K562 (cell line): ENCODE results near the gene KRTAP9-3.
"Not testable (repeated sequence)": the region's sequence is repeated elsewhere in the genome, so short reads cannot be mapped to it uniquely, and the experiment has no call there.

ENCODE experiments used
- CC2D1A ChIP-seq: fragments of 450-650 bp; IDR thresholded peaks from 2 replicates; pipeline ENCODE4 v1.6.1; 2017; ENCODE audit warnings: mild to moderate bottlenecking
- GTF2F1 ChIP-seq: IDR thresholded peaks from 2 replicates; pipeline ENCODE4 v1.6.1; 2011; ENCODE audit warnings: low read depth, low read length, improper control_type of control experiment
- NR2F6 ChIP-seq: fragments of 450-650 bp; formaldehyde crosslinking; IDR thresholded peaks from 2 replicates; pipeline ENCODE4 v1.4.0; 2020; ENCODE audit warnings: mild to moderate bottlenecking
- ZNF124 ChIP-seq: sonication (generic); formaldehyde crosslinking; IDR thresholded peaks from 2 replicates; pipeline ENCODE4 v1.8.1; 2022; ENCODE audit warnings: missing genetic modification reagents
- TF ChIP-seq, protein P1 (sequence below), 3 experiments: IDR thresholded peaks in 2 of 3; conservative IDR thresholded peaks in 1 of 3; 2 replicates each; pipeline ENCODE4 v1.5.1; 2011 to 2012; ENCODE audit warnings: low read length in 3 of 3, mild to moderate bottlenecking in 3 of 3, control low read depth in 2 of 3, improper control_type of control experiment in 1 of 3, inconsistent platforms in 1 of 3, low read depth in 1 of 3, mixed read lengths in 1 of 3, moderate library complexity in 1 of 3; ENCODE audit not compliant: insufficient read depth in 2 of 3

DNA sequence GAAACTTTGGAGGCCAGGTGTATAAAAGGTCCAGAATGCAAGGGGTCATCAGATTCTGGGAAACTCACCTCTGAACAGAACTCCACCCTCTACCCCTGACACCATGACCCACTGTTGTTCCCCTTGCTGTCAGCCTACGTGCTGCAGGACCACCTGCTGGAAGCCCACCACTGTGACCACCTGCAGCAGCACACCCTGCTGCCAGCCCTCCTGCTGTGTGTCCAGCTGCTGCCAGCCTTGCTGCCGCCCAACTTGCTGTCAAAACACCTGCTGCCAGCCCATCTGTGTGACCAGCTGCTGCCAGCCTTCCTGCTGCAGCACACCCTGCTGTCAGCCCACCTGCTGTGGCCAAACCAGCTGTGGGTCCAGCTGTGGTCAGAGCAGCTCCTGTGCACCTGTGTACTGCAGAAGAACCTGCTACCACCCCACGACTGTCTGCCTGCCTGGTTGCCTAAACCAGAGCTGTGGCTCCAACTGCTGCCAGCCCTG lies 5.7 kb downstream of the KRTAP9-3 start, which contains the start of gene KRTAP9-8:
- TF ChIP-seq, protein P1, sequence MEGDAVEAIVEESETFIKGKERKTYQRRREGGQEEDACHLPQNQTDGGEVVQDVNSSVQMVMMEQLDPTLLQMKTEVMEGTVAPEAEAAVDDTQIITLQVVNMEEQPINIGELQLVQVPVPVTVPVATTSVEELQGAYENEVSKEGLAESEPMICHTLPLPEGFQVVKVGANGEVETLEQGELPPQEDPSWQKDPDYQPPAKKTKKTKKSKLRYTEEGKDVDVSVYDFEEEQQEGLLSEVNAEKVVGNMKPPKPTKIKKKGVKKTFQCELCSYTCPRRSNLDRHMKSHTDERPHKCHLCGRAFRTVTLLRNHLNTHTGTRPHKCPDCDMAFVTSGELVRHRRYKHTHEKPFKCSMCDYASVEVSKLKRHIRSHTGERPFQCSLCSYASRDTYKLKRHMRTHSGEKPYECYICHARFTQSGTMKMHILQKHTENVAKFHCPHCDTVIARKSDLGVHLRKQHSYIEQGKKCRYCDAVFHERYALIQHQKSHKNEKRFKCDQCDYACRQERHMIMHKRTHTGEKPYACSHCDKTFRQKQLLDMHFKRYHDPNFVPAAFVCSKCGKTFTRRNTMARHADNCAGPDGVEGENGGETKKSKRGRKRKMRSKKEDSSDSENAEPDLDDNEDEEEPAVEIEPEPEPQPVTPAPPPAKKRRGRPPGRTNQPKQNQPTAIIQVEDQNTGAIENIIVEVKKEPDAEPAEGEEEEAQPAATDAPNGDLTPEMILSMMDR (IDR thresholded peaks at IDR 0.05 in 2 of 3, conservative IDR thresholded peaks at IDR 0.05 in 1 of 3; ENCODE audit: insufficient read depth in 2 of 3, low read depth in 1 of 3, low read length in 3 of 3) = not testable (repeated sequence)
- TF ChIP-seq NR2F6 (CRISPR knock-in tag); CC2D1A; GTF2F1; ZNF124 (CRISPR knock-in tag): not testable (repeated sequence)
